Measurements from ENCODE around the gene PARP3. TPM values are rescaled to one million over a fixed set of nuclear protein-coding genes. Genes with fewer than 3 reads are reported as not detected.
A peak's percentile ranks its signal among the peaks of the same experiment; 100 is the strongest.
"Not testable (repeated sequence)": the region's sequence is repeated elsewhere in the genome, so short reads cannot be mapped to it uniquely, and the experiment has no call there.

The PARP3 gene
- total RNA-seq, 1 donor from 2014 or later = 15.8 TPM

- Mint-ChIP-seq H3K4me3 (ENCODE audit: low read depth) (peak overlapping the region; percentile 13), H3K9me3 (no peaks in the 10 kb centered on the region), H3K27ac (no peak overlapping the region), H3K27me3 (ENCODE audit: low read depth) (peaks cover 2% of the 10 kb centered on the region), H3K36me3 (ENCODE audit: low read depth) (peaks cover 49% of the 10 kb centered on the region), H3K4me1 (ENCODE audit: low read depth) (peaks cover 23% of the 10 kb centered on the region)
- DNase-seq (ENCODE audit: low spot score) = no peak
- intact Hi-C loops (cut with micrococcal nuclease) = no loop called here
These were observed 50.0 kb downstream of the PARP3 start for GRCh38 chr3:51992017-51992682.

DNA sequence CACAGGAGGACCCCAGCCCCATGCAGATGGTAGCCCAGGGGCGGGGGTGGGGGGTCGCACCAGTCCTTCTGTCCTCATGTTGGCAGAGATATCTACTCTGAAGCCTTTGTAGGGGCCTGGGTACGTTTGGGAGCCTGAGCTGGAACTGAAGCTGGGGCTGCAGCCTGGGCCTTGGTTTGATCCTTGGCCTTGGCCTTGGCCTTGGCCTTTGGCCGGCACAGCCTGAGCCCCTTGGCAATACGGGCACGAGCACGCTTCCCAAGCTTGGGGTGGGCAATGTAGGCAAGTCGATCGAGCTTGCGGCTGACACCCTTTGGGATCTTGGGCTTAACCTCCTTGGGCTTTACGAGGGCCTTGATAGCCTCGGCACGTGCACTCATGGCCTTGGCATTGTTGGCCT, 51.5 kb downstream of the PARP3 start:
- H3K27me3 Mint-ChIP-seq (ENCODE audit: low read depth); H3K9me3 Mint-ChIP-seq; DNase-seq (ENCODE audit: low spot score): not testable (repeated sequence)
- Mint-ChIP-seq H3K4me1 (ENCODE audit: low read depth) (peaks cover 25% of the 10 kb centered on the region), H3K27ac (peak overlapping the region; percentile 100), H3K36me3 (ENCODE audit: low read depth) (peaks cover 49% of the 10 kb centered on the region), H3K4me3 (ENCODE audit: low read depth) (peak overlapping the region; percentile 100)
- intact Hi-C loops (cut with micrococcal nuclease) = loop anchor here (2.0 kb wide), 2 partner anchors 19 to 51 kb away; partner anchors contain the start of genes ABHD14A, ABHD14B and PARP3

DNA sequence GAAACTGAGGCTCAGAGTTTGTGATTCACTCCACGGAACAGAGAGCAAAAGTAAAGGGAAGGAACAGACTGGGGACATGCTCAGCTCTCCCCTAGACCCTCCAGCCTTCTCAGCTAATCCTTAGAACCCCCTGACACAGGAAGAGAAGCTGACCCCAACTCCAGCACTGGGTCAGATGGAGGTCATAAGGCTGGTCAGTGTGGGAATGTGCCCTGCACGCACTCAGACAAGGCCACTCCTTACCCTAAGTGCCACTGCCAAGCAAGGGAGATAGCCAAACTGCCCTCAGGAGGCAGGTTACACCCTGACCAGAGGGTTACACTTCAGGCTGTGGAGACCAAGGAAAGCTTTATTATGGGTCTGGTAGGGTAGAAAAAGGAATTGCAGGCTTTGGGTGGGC, 52.4 kb downstream of the PARP3 start:
- no peak for DNase-seq (ENCODE audit: low spot score)
- intact Hi-C loops (cut with micrococcal nuclease) = loop anchor here (2.0 kb wide), 2 partner anchors 20 to 52 kb away; partner anchors contain the start of genes ABHD14A, ABHD14B and PARP3
- Mint-ChIP-seq H3K27ac (peak overlapping the region; percentile 100), H3K9me3 (no peaks in the 10 kb centered on the region), H3K4me1 (ENCODE audit: low read depth) (peaks cover 25% of the 10 kb centered on the region), H3K4me3 (ENCODE audit: low read depth) (peak overlapping the region; percentile 100), H3K27me3 (ENCODE audit: low read depth) (peaks cover 10% of the 10 kb centered on the region), H3K36me3 (ENCODE audit: low read depth) (peaks cover 49% of the 10 kb centered on the region)

- peak; percentile 90 for DNase-seq (ENCODE audit: low spot score)
- no peaks in the 10 kb centered on the region for H3K9me3 Mint-ChIP-seq
- peaks cover 16% of the 10 kb centered on the region for H3K27me3 Mint-ChIP-seq (ENCODE audit: low read depth)
- H3K4me3 Mint-ChIP-seq (ENCODE audit: low read depth) = peak within 1 kb of the TSS; percentile 100
- intact Hi-C loops (cut with micrococcal nuclease) = loop anchor here (1.0 to 5.0 kb wide), 4 partner anchors 12 to 202 kb away; partner anchors contain the start of genes ABHD14A, ABHD14B, ACY1 and ALAS1
- peak within 1 kb of the TSS; percentile 100 for H3K27ac Mint-ChIP-seq
- peaks cover 49% of the 10 kb centered on the region for H3K36me3 Mint-ChIP-seq (ENCODE audit: low read depth)
- H3K4me1 Mint-ChIP-seq (ENCODE audit: low read depth) = peaks cover 25% of the 10 kb centered on the region
These were observed 53.4 kb downstream of the PARP3 start, which contains the start of gene RPL29 for GRCh38 chr3:51995346-51996163. Gene RPL29, minus strand, starts transcription at chr3:51995895. Its CDS starts 434 bp downstream, at chr3:51995461.

DNA sequence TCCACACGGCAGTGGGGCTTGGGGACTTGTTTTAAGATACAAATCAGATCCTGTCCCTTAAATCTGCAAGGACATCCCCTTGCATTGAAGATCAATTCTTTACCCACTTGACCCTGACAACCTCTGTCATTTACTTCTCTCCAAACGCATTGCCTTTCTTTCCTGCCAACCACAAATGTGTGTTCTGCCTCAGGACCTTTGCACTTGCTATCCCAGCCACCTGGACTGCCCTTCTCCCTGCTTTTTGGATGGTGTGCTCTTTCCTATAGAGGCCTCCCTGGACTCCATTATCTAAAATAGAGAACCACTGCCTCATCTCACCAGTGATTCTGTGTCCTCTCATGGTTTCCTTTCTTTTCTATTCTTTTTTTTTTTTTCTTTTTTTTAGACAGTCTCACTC, 55.0 kb downstream of the PARP3 start:
- peaks cover 36% of the 10 kb centered on the region for H3K36me3 Mint-ChIP-seq (ENCODE audit: low read depth)
- no peaks in the 10 kb centered on the region for H3K9me3 Mint-ChIP-seq
- intact Hi-C loops (cut with micrococcal nuclease) = loop anchor here (5.0 kb wide), 1 partner anchor 200 kb away; the partner anchor contains the start of gene ALAS1
- no peak overlapping the region for H3K4me3 Mint-ChIP-seq (ENCODE audit: low read depth)
- no peak for DNase-seq (ENCODE audit: low spot score)
- peaks cover 24% of the 10 kb centered on the region for H3K4me1 Mint-ChIP-seq (ENCODE audit: low read depth)
- H3K27me3 Mint-ChIP-seq (ENCODE audit: low read depth) = peaks cover 16% of the 10 kb centered on the region
- no peak overlapping the region for H3K27ac Mint-ChIP-seq

DNA sequence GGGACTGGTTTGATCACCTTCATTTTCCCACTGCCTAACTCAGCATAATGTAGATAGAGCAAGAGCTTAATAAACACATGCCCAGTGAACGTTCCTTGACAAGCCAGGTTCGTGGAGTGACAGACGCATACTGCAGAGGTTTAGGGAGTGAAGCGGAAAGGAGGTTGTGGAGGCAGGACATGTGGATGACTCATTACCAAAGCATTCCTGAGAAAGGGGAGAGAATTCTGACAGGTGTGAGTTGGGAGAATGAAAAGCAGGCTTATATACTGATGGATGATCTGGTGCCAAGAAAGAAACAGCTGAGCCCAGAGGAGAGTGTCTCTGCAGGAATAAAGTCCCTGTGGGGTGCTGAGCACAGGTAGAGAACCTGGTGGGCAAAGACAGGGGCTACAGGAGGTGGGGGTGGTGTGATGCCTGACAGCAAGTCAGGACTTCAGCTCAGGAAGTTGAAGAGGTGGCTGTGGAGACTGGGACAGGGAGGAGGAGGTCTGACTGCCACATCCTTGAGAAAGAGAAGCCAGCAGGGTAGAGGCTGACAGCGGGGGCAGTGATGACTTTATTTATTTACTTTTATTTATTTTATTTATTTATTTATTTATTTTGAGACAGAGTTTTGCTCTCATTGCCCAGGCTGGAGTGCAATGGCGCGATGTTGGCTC, 55.9 kb downstream of the PARP3 start:
- Mint-ChIP-seq H3K9me3 (no peaks in the 10 kb centered on the region), H3K4me3 (ENCODE audit: low read depth) (no peak overlapping the region), H3K27ac (no peak overlapping the region), H3K4me1 (ENCODE audit: low read depth) (peaks cover 20% of the 10 kb centered on the region), H3K36me3 (ENCODE audit: low read depth) (peaks cover 27% of the 10 kb centered on the region), H3K27me3 (ENCODE audit: low read depth) (peaks cover 17% of the 10 kb centered on the region)
- intact Hi-C loops (cut with micrococcal nuclease) = loop anchor here (5.0 kb wide), 1 partner anchor 199 kb away; the partner anchor contains the start of gene ALAS1
- DNase-seq (ENCODE audit: low spot score) = no peak

Other genes starting within 250 kb of the PARP3 start
- 0.23 and 0.27 TPM in 2 replicates for gene GRM2, start 235.3 kb upstream of the PARP3 start, total RNA-seq
- gene IQCF6, start 163.1 kb upstream of the PARP3 start, total RNA-seq = not detected in 2 replicates
- gene IQCF2, start 80.7 kb upstream of the PARP3 start, total RNA-seq = not detected in 2 replicates
- gene IQCF5, start 66.8 kb upstream of the PARP3 start, total RNA-seq = not detected in 2 replicates
- not detected in 2 replicates for gene IQCF1, start 39.0 kb upstream of the PARP3 start, total RNA-seq
- 57.5 and 58.2 TPM in 2 replicates for gene RRP9, start 459 bp upstream of the PARP3 start, total RNA-seq
- not detected in 2 replicates for gene GPR62, start 13.0 kb downstream of the PARP3 start, total RNA-seq
- gene PCBP4, start 25.1 kb downstream of the PARP3 start, total RNA-seq = 21.1 and 23.8 TPM in 2 replicates
- gene ABHD14B, start 31.7 kb downstream of the PARP3 start, total RNA-seq = 49.2 and 51.6 TPM in 2 replicates
- 13.5 and 15.9 TPM in 2 replicates for gene ABHD14A, start 32.7 kb downstream of the PARP3 start, total RNA-seq
- gene ACY1, start 41.2 kb downstream of the PARP3 start, total RNA-seq = 62.8 and 64.6 TPM in 2 replicates
- 1,666 and 1,693 TPM in 2 replicates for gene RPL29, start 53.5 kb downstream of the PARP3 start, total RNA-seq
- gene DUSP7, start 114.2 kb downstream of the PARP3 start, total RNA-seq = 29.0 and 30.3 TPM in 2 replicates
- gene POC1A, start 212.1 kb downstream of the PARP3 start, total RNA-seq = 20.4 and 22.2 TPM in 2 replicates

All from activated T-helper 2 cell treated with anti-CD3 and anti-CD28 coated beads, Interferon-gamma antibody, Interleukin-2, Interleukin-4, amounts not matched to agents 10 μg/mL and 5 μg/mL and 100 μg/mL, durations not matched to agents 14 hours and 24 hours and 36 hours (primary cell).